ENCODE results near the gene METTL9. TPM values are rescaled to one million over a fixed set of nuclear protein-coding genes. Genes with fewer than 3 reads are reported as not detected.

Gene METTL9
- total and polyA plus RNA-seq, 2 of the 13 experiments (the other 11 are each of a cell fraction or from before 2014, with no cell fraction given), result 123 to 204 TPM

DNA sequence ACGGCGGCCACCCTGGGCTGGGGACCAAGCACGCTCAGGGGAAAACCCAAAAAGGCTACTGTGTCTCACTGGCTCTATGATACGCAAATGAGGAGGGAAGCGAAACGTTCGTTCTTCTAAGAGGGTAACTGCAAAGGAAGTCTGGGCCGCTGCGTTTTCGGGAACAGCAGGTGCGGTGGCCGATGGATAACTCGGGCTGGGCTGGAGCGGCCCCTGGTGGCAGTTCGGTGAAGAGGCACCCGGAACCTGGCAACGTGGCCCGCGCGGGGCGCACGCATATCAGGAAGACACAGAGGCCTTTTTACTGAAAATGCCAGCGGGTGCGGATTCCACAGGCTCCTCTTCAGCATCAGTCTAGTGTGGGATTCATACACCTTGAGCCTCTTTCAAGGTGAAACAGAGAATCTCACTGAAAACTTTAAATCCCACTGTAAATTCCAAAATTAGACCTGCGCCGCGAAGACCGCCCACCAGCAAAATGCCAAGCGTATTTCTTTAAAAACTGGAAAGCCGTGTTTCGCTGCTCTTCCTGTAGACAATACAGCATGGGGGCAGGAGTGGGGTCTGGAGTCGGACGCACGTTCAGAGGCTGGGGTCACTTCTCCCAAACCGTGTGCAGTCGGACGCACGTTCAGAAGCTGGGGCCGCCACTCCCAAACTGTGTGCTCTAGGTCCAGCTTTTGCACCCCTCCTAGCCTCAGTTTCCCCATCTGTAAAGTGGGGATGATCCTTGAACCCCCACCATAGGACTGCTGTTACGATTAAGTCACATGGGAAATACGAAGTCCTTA lies 44.4 kb upstream of the METTL9 start (continued):
- TF ChIP-seq, protein P1, sequence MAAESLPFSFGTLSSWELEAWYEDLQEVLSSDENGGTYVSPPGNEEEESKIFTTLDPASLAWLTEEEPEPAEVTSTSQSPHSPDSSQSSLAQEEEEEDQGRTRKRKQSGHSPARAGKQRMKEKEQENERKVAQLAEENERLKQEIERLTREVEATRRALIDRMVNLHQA (CRISPR knock-in tag; IDR thresholded peaks at IDR 0.05), result 0 out of 2 replicates have a peak, but pooled peaks have one; percentile 19
- TF ChIP-seq ZNF24 (IDR thresholded peaks at IDR 0.05) (0 out of 2 replicates have a peak, but pooled peaks have one; percentile 50), ERF (CRISPR knock-in tag; IDR thresholded peaks at IDR 0.05) (peak; percentile 95), MIER3 (CRISPR knock-in tag; IDR thresholded peaks at IDR 0.05; ENCODE audit: borderline replicate concordance) (peak; percentile 51; the same call in 1 of the 2 replicates), NFKB2 (CRISPR knock-in tag; IDR thresholded peaks at IDR 0.05; ENCODE audit: borderline replicate concordance) (peak; percentile 96; the same call in 1 of the 2 replicates), BRCA1 (CRISPR knock-in tag; IDR thresholded peaks at IDR 0.05) (no peak; the same call in 1 of the 2 replicates), ZIK1 (CRISPR knock-in tag; IDR thresholded peaks at IDR 0.05; ENCODE audit: borderline replicate concordance, low read depth) (no peak), ELF4 (CRISPR knock-in tag; IDR thresholded peaks at IDR 0.05; ENCODE audit: borderline replicate concordance) (peak; percentile 84), NFKBIZ (CRISPR knock-in tag; IDR thresholded peaks at IDR 0.05) (peak; percentile 83), ZNF329 (CRISPR knock-in tag; IDR thresholded peaks at IDR 0.05; ENCODE audit: low read depth) (peak; percentile 91), ZNF251 (CRISPR knock-in tag; IDR thresholded peaks at IDR 0.05) (peak; percentile 78), JDP2 (CRISPR knock-in tag; IDR thresholded peaks at IDR 0.05; ENCODE audit: borderline replicate concordance) (no peak), HDAC6 (IDR thresholded peaks at IDR 0.05; ENCODE audit: low read depth, low read length) (no peak), CCAR2 (optimal IDR thresholded peaks at IDR 0.05; ENCODE audit: low read depth, low read length) (no peak)
- TF ChIP-seq, protein P2, sequence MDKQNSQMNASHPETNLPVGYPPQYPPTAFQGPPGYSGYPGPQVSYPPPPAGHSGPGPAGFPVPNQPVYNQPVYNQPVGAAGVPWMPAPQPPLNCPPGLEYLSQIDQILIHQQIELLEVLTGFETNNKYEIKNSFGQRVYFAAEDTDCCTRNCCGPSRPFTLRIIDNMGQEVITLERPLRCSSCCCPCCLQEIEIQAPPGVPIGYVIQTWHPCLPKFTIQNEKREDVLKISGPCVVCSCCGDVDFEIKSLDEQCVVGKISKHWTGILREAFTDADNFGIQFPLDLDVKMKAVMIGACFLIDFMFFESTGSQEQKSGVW (CRISPR knock-in tag; IDR thresholded peaks at IDR 0.05; ENCODE audit: borderline replicate concordance), result no peak
- TF ChIP-seq, protein P3, sequence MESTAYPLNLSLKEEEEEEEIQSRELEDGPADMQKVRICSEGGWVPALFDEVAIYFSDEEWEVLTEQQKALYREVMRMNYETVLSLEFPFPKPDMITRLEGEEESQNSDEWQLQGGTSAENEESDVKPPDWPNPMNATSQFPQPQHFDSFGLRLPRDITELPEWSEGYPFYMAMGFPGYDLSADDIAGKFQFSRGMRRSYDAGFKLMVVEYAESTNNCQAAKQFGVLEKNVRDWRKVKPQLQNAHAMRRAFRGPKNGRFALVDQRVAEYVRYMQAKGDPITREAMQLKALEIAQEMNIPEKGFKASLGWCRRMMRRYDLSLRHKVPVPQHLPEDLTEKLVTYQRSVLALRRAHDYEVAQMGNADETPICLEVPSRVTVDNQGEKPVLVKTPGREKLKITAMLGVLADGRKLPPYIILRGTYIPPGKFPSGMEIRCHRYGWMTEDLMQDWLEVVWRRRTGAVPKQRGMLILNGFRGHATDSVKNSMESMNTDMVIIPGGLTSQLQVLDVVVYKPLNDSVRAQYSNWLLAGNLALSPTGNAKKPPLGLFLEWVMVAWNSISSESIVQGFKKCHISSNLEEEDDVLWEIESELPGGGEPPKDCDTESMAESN (CRISPR knock-in tag; conservative IDR thresholded peaks at IDR 0.05), result 0 out of 2 replicates have a peak, but pooled peaks have one; percentile 80
- TF ChIP-seq, protein P4, sequence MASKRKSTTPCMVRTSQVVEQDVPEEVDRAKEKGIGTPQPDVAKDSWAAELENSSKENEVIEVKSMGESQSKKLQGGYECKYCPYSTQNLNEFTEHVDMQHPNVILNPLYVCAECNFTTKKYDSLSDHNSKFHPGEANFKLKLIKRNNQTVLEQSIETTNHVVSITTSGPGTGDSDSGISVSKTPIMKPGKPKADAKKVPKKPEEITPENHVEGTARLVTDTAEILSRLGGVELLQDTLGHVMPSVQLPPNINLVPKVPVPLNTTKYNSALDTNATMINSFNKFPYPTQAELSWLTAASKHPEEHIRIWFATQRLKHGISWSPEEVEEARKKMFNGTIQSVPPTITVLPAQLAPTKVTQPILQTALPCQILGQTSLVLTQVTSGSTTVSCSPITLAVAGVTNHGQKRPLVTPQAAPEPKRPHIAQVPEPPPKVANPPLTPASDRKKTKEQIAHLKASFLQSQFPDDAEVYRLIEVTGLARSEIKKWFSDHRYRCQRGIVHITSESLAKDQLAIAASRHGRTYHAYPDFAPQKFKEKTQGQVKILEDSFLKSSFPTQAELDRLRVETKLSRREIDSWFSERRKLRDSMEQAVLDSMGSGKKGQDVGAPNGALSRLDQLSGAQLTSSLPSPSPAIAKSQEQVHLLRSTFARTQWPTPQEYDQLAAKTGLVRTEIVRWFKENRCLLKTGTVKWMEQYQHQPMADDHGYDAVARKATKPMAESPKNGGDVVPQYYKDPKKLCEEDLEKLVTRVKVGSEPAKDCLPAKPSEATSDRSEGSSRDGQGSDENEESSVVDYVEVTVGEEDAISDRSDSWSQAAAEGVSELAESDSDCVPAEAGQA (IDR thresholded peaks at IDR 0.05; ENCODE audit: low read depth), result peak; percentile 75
- TF ChIP-seq, protein P4 (CRISPR knock-in tag; IDR thresholded peaks at IDR 0.05; ENCODE audit: borderline replicate concordance), result no peak
- TF ChIP-seq, protein P5, sequence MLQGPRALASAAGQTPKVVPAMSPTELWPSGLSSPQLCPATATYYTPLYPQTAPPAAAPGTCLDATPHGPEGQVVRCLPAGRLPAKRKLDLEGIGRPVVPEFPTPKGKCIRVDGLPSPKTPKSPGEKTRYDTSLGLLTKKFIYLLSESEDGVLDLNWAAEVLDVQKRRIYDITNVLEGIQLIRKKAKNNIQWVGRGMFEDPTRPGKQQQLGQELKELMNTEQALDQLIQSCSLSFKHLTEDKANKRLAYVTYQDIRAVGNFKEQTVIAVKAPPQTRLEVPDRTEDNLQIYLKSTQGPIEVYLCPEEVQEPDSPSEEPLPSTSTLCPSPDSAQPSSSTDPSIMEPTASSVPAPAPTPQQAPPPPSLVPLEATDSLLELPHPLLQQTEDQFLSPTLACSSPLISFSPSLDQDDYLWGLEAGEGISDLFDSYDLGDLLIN (CRISPR knock-in tag; IDR thresholded peaks at IDR 0.05; ENCODE audit: borderline replicate concordance), result peak; percentile 90; the same call in 1 of the 2 replicates

All from HepG2 (cell line).